Coronary artery (tissue), 2 donors: ENCODE measurements around the gene CORT.
A peak's percentile ranks its signal among the peaks of the same experiment; 100 is the strongest.
"Not testable (repeated sequence)": the region's sequence is repeated elsewhere in the genome, so short reads cannot be mapped to it uniquely, and the experiment has no call there.

Experiments
- DNase-seq: peaks from one replicate; pipeline ENCODE4 v3.0.0-alpha.2; 2017; ENCODE audit warnings: low spot score
- H3K27ac ChIP-seq, 2 donors: fragments of 200-600 bp; sonication (generic); one replicate each; pipeline ENCODE4 v1.5.1; 2016 to 2019
- H3K4me3 ChIP-seq: fragments of 200-600 bp; sonication (generic); 2 replicates; pipeline ENCODE4 v1.5.1; 2016; ENCODE audit warnings: mild to moderate bottlenecking, moderate library complexity
- TF ChIP-seq, protein P1 (sequence below): fragments of 200-600 bp; sonication (generic); IDR thresholded peaks from one replicate; pipeline ENCODE4 v1.5.1; 2019; ENCODE audit warnings: antibody characterized with exemption

CORT gene

DNA sequence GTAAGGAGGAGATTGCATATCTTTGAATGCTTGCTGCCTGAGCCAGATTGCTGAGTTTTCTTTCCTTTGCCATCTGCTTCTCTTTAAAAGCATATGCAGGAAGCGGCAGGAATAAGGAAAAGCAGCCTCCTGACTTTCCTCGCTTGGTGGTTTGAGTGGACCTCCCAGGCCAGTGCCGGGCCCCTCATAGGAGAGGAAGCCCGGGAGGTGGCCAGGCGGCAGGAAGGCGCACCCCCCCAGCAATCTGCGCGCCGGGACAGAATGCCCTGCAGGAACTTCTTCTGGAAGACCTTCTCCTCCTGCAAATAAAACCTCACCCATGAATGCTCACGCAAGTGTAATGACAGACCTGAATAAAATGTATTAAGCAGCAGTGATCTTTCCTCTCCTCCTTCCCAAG is 1.5 kb downstream of the CORT start:
- TF ChIP-seq, protein P1, sequence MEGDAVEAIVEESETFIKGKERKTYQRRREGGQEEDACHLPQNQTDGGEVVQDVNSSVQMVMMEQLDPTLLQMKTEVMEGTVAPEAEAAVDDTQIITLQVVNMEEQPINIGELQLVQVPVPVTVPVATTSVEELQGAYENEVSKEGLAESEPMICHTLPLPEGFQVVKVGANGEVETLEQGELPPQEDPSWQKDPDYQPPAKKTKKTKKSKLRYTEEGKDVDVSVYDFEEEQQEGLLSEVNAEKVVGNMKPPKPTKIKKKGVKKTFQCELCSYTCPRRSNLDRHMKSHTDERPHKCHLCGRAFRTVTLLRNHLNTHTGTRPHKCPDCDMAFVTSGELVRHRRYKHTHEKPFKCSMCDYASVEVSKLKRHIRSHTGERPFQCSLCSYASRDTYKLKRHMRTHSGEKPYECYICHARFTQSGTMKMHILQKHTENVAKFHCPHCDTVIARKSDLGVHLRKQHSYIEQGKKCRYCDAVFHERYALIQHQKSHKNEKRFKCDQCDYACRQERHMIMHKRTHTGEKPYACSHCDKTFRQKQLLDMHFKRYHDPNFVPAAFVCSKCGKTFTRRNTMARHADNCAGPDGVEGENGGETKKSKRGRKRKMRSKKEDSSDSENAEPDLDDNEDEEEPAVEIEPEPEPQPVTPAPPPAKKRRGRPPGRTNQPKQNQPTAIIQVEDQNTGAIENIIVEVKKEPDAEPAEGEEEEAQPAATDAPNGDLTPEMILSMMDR = no peak
- Histone ChIP-seq H3K27ac (no peak overlapping the region), H3K4me3 (peak overlapping the region; percentile 30)
- no peak for DNase-seq

DNA sequence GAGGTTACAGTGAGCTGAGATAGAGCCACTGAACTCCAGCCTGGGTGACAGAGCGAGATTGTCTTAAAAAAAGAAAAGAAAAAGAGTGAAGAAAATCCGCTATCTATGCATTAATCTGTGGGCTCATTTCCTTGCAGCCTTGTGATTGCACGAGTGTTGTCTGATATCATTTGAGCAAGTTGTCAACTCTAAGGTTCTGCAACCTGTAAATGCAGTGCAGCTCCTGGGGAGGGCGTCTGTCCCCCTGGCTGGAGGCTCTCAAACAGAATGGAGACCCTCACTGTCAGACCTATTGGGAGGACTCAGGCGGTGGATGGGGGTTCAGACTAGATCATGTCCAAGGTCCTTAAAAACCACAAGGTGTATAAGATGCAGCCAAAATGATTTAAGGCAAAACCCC is 6.2 kb downstream of the CORT start:
- H3K4me3 ChIP-seq = no peak overlapping the region
- no peak for DNase-seq
- no peak overlapping the region for H3K27ac ChIP-seq
- TF ChIP-seq, protein P1 = no peak

DNA sequence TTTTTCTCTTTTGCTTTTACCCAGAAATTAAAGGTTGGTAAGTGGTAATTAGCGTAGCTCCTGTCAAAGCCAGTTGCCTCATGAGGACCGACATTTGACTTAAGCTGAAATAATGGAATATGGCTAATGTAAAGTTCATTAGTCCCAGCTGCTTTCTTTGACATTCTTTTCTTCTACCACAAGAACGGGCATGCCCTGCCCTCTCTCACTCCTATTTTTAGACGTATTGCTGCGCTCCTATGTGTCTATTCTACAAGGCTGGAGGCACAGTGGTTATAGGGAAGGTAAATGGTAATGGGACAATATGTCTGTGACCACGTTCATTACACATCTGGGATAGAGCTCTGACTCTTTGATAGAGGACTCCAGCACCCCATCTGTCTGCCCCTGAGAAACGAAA is 6.8 kb downstream of the CORT start:
- H3K4me3 ChIP-seq = no peak overlapping the region
- TF ChIP-seq, protein P1 = no peak
- DNase-seq = no peak
- H3K27ac ChIP-seq = no peak overlapping the region

DNA sequence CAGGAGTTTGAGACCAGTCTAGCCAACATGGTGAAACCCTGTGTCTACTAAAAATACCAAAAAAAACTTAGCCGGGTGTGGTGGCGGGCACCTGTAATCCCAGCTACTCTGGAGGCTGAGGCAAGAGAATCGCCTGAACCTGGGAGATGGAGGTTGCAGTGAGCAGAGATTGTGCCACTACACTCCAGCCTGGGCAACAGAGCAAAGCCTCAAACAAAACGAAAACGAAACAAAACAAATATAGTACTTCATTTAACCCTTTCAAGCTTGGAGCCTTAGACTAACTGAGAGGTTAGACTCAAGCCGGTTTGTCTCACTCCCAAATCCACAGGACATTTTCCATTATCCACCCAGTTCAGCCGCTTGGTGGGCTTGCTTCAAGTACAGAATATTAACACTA is 7.6 kb downstream of the CORT start:
- not testable (repeated sequence) for DNase-seq, H3K4me3 ChIP-seq, H3K27ac ChIP-seq

GRCh38 chr1:10457875-10458274 is 8.0 kb downstream of the CORT start:
- Histone ChIP-seq H3K4me3 (no peak overlapping the region), H3K27ac (no peak overlapping the region)
- TF ChIP-seq, protein P1 = no peak
- DNase-seq = no peak

DNA sequence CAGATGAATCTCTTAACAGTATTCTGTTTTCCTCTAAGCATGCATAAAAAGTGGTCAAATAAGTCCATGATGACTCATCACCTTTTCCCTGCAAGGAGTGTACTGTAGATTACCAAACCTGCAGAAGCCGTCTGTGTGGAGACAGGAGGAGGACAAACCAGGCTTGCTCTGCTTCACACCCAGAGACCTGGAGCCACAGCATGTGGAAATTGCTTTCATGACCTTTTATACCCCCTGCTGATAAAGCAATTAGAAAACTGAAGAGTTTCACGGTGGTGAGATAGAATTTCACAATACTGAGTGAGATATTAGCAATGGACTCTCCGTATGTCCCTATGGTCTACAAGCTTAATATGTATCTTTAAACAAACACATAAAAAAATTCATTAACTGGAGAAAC is 9.4 kb downstream of the CORT start:
- no peak overlapping the region for H3K27ac ChIP-seq
- DNase-seq = no peak
- H3K4me3 ChIP-seq = no peak overlapping the region
- TF ChIP-seq, protein P1 = no peak

DNA sequence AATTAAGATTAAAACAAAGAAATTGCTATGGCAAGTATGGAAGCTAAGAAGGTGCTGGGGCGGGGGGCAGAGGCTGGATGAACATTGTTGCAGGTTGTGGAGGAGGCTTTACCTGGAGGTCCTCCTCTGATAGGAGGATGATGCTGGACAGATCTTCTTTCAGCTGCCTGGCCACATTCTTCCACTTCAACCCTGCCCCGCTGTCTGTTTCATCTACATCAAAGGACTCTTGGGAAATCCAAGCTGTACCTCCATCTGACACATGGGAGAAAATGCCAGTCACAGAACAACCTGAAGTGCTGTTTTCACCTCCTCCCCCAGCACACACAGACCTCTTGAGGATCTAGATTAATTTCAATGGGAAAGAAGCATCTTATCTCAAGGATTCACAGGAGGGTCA is 17.2 kb downstream of the CORT start:
- Histone ChIP-seq H3K27ac (no peak overlapping the region), H3K4me3 (no peak overlapping the region)
- TF ChIP-seq, protein P1 = no peak
- no peak for DNase-seq

DNA sequence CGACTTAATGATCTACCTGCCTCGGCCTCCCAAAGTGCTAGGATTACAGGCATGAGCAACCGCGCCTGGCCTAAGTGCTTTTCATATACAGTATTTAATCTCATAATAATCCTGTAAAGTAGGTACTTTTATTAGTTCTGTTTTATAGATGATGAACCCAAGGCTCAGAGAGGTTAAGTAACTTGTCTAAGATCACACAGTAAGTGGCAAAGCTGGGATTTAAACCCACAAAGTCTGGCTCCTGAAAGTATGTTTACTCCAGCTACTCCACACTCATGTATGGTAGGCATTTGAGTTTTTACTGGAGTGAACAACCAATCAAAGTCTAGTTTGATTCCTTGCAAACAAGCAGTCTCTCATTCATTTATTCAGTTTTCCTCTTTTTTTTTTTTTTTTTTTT is 20.2 kb downstream of the CORT start:
- Histone ChIP-seq H3K27ac (no peak overlapping the region), H3K4me3 (no peak overlapping the region)
- no peak for DNase-seq
- TF ChIP-seq, protein P1 = no peak
